Astrocyte of the spinal cord (primary cell): ENCODE results near the gene BMPR2.

ENCODE experiments used
- DNase-seq: peaks from one replicate; pipeline ENCODE4 v3.0.0; 2011; ENCODE audit warnings: low read depth, low spot score
- H3K4me3 ChIP-seq: 2 replicates; pipeline ENCODE4 v1.5.1; 2011; ENCODE audit warnings: low read depth, mild to moderate bottlenecking, low read length, moderate library complexity
- CTCF ChIP-seq: IDR thresholded peaks from 2 replicates; pipeline ENCODE4 v1.5.1; 2012; ENCODE audit warnings: low read depth, mild to moderate bottlenecking, low read length, inconsistent platforms
- in situ Hi-C: cut with HindIII; loops from 2 replicates; pipeline ENCODE4 v1.10.0; 2017; ENCODE audit warnings: low sequenced_read_pairs

BMPR2 gene

GRCh38 chr2:202613479-202613878 lies 237.4 kb downstream of the BMPR2 start:
- no peak overlapping the region for H3K4me3 ChIP-seq
- in situ Hi-C loops = no loop called here
- no peak for DNase-seq
- no peak for TF ChIP-seq CTCF
